ENCODE data around the gene EXOC2.

EXOC2 gene

DNA sequence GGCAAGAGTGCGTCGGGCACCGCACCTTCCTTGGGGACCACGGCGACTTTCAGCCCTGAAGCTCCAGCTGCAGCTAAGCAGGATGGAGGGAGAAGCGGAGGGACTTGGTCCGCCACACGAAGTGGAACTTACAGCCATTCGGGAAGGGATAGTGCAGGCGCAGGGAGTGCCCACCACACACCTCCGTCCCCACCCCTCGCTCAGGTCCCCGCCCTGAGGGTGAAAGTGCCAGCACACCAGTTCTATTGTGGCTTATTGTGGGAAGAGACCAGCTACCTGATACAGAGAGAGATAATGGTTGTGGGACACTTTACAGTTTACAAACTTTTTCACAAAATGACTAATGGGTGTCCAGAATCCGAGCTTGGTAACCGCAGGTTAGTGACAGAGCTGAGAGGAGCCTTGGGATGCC is 225.3 kb downstream of the EXOC2 start:
- DNase-seq (ENCODE audit: low read depth), result no peak

DNA sequence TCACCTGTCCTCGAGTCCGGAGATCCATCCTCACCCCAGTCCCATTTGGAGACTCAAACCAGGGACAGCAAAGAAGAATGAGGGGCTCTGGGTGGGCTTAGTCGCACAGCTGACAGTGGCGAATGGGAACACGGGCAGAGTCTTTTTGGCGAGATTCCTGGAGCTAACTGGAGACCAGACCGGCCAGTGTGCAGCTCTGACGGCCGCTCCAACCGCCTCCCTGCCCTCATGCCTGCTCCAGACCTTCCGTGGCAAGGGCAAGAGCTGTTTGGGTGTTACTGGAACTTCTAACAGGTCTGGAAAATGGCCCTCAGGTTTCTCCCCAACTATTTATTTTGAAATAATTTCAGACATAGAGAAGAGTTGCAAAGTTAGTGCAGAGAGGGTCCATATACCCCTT is 225.8 kb downstream of the EXOC2 start:
- DNase-seq (ENCODE audit: low read depth), result no peak

DNA sequence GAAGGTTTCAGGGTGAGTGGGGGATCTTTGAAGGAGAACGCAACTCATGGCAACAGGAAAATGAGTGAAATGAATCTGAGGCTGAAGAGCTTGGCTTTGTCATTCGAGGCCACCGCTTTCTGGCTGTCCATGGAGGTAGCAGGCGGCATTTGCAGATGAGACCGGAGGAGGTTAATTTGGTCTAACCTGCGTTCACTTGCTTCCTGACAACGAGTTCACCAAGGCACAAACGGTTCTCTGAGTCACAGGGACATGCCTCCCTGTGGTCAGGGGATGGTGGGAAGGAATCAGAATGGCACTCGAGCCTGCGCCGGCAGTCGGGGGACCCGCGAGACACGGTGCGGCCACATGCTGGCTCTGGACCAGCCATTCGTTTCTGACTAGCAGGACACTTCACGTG is 226.4 kb downstream of the EXOC2 start:
- no peak for DNase-seq (ENCODE audit: low read depth)

- no peak for DNase-seq (ENCODE audit: low read depth)
Observed at GRCh38 chr6:465531-466348, 227.2 kb downstream of the EXOC2 start.

- no peak for DNase-seq (ENCODE audit: low read depth)
Observed at GRCh38 chr6:456887-457286, 236.1 kb downstream of the EXOC2 start.

- DNase-seq (ENCODE audit: low read depth), result no peak
Observed at GRCh38 chr6:456358-456867, 236.5 kb downstream of the EXOC2 start.

DNA sequence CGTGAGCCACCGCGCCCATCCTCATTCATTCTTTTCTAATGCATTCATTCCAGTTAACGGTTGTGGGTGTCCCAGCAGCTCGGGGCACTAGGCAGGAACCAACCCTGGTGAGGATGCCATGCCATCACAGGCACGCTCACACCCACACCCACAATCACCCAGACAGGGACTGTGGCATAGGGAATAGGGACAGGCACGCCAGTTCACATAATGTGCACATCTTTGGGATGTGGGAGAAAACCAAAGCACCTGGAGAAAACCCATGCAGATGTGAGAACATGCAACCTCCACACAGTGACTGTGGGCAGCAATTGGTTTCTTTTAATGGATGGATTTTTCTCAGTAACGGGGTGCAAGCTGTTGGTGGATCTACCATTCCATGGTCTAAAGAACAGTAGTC is 237.1 kb downstream of the EXOC2 start:
- no peak for DNase-seq (ENCODE audit: low read depth)

- no peak for DNase-seq (ENCODE audit: low read depth)
Observed at GRCh38 chr6:455006-455585, 237.8 kb downstream of the EXOC2 start.

GRCh38 chr6:454148-454991 is 238.6 kb downstream of the EXOC2 start:
- no peak for DNase-seq (ENCODE audit: low read depth)

- DNase-seq (ENCODE audit: low read depth), result no peak
Observed at GRCh38 chr6:453152-453551, 239.8 kb downstream of the EXOC2 start.

- DNase-seq (ENCODE audit: low read depth), result no peak
Observed at GRCh38 chr6:452301-453067, 240.5 kb downstream of the EXOC2 start.

DNA sequence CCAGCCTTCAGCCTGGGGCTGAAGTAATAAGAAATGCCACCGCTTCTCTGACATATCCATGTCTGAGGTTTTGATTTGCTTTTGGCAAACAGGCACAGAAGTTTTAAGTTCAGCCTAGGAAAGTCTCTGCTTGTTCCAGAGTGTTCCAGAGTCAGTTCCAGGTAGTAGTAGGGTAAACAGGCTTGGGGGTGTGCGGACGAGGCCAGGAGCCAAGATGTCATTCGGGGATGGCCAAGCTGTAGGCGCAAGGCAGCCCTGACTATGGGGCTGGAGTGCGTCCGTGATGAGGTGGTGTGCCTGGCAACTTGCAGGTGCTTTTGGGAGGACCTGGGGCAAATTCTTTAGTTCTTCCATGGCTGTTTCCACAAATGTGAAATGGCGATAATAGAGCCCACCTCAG is 241.1 kb downstream of the EXOC2 start:
- DNase-seq (ENCODE audit: low read depth), result no peak

GRCh38 chr6:451336-451735 is 241.6 kb downstream of the EXOC2 start:
- no peak for DNase-seq (ENCODE audit: low read depth)

DNA sequence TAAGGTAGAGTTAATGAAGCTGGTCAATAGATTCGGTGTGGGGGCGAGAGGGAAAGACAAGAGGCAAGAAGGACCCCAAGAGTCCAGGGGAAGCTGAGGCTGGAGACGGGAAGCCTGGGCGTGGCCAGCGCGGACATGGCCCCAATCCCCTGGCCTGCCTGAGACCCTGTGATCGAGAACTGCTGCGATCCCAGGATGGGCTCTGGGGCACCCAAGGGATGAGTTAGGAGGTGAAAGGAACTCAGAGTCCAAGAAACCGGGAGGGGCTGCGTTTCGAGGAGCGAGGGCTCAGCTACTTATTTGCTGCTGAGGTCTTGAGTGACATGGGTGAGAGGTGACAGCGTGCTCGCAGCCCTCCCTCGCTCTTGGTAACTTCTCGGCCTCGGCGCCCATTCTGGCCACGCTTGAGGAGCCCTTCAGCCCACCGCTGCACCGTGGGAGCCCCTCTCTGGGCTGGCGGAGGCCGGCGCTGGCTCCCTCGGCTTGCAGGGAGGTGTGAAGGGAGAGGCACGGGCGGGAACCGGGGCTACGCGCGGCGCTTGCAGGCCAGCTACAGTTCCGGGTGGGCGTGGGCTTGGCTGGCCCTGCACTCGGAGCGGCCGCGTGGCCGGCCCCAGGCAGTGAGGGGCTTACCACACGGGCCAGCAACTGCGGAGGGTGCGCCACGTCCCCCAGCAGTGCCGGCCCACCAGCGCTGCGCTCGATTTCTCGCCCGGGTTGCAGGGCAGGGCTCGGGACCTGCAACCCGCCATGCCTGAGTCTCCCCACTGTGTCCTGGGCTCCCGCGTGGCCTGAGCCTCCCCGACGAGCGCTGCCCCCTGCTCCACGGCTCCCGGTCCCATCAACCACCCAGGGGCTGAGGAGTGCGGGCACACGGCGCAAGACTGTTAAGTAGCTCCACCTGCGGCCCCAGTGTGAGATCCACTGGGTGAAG is 243.2 kb downstream of the EXOC2 start:
- DNase-seq (ENCODE audit: low read depth), result no peak

DNA sequence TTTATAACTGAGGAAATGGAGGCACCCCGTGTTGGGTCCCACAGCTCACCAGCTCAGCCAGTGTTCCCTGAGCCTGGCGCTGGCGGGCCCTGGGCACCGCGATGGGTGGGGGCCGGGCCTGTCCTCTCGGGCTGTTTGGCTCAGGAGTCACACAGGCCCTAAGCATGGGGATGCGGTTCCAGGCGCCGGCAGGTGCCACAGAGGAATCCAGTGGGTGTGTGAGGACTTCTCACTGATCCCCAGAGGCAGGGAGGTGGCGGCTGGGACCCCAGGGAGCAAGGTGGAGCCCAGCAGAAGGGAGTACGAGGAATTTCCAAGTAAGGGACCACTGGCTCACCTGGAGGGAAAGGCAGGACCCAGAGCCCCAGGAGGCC is 243.9 kb downstream of the EXOC2 start:
- no peak for DNase-seq (ENCODE audit: low read depth)

GRCh38 chr6:448296-449056 is 244.5 kb downstream of the EXOC2 start:
- no peak for DNase-seq (ENCODE audit: low read depth)

DNA sequence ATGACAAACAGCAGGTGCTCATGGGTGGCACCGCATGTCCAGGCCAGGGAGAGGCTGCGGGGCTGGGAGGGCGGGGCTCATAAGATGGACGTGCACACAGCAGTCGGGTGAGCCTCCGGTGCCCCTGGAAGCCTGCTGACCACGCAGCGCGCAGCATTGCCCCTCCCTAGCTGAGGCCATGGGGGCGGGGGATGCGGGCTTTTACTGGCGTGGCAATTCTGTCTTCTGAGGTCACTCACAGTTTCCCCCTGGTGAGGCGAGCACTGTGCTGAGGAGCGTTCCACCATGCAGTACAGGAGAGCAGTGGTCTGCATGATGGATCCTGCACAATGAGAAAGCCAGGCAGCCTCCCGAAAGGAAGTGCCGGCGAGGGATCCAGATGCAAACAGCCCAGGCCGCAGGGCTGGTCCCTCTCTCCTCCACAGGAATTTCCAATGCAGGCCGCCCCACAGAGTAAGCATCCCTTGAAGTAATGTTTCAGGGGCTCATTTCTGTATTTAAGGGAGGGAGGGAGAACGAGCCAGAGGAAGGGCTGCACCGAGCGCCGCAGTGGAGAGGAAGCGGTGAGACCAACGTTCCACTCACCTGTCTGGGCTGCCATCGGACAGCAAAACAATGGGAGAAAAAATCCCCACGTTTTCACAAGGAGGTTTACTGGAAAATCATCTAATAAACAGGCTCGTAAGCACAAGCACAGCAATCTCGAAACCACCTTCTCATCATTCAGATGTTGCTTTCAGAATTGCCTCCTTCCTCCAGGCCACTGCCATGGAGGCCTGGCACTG is 245.4 kb downstream of the EXOC2 start:
- peak; percentile 61 for DNase-seq (ENCODE audit: low read depth)

GRCh38 chr6:446418-447366 is 246.2 kb downstream of the EXOC2 start:
- peak; percentile 88 for DNase-seq (ENCODE audit: low read depth)
